Sciatic nerve (tissue), 2 donors: ENCODE results near the gene KDM5D. TPM values are rescaled to one million over a fixed set of nuclear protein-coding genes. Genes with fewer than 3 reads are reported as not detected.

Experiments
- ATAC-seq: fragments of 200-7000 bp; cut with Tn5 transposase; one replicate; pipeline ENCODE4 v1.9.1; 2020; ENCODE audit warnings: mild to moderate bottlenecking, moderate library complexity
- DNase-seq: peaks from one replicate; pipeline ENCODE4 v3.0.0-alpha.2; 2020; ENCODE audit warnings: low spot score
- intact Hi-C: fragments of 100-400 bp; cut with DNase I; formaldehyde crosslinking; loops from one replicate; pipeline ENCODE4 v1.14.2; 2022
- total RNA-seq: library from RNA; stranded (reverse); fragmentation: NEBNext Ultra II Directional; extraction: Animal tissue kit (Norgen Biotek cat#: 25700); gene quantifications from one replicate; pipeline ENCODE4 v1.2.1, GENCODE V29; 2021
- donor health status: DM: no; HTN: no; CAD: no.
- donor health status: DM: no; HTN: no; CAD: no.

Gene KDM5D
- not detected for total RNA-seq

- ATAC-seq (no peak), DNase-seq (no peak)
- intact Hi-C loops = no loop called here
Observed at GRCh38 chrY:19744381-19745378, at the start of gene KDM5D. Gene KDM5D (minus strand): TSS chrY:19744726. CDS start chrY:19744534, 192 bp downstream.

GRCh38 chrY:19768375-19768774, 23.8 kb upstream of the KDM5D start:
- no peak for ATAC-seq
- intact Hi-C loops = no loop called here
- DNase-seq = no peak

GRCh38 chrY:19743331-19743730, 1.2 kb downstream of the KDM5D start:
- ATAC-seq = no peak
- intact Hi-C loops = no loop called here
- no peak for DNase-seq

GRCh38 chrY:19742153-19742552, 2.4 kb downstream of the KDM5D start:
- ATAC-seq (no peak), DNase-seq (no peak)
- intact Hi-C loops = no loop called here

GRCh38 chrY:19734425-19734824, 10.1 kb downstream of the KDM5D start:
- intact Hi-C loops = no loop called here
- ATAC-seq = no peak
- DNase-seq = no peak

- no peak for DNase-seq
- intact Hi-C loops = no loop called here
- ATAC-seq = no peak
Observed at GRCh38 chrY:19717950-19718349, 26.6 kb downstream of the KDM5D start.

GRCh38 chrY:19717146-19717545, 27.4 kb downstream of the KDM5D start:
- no peak for DNase-seq
- no peak for ATAC-seq
- intact Hi-C loops = no loop called here

- intact Hi-C loops = no loop called here
- DNase-seq (no peak), ATAC-seq (no peak)
Observed at GRCh38 chrY:19715226-19715625, 29.3 kb downstream of the KDM5D start.

- intact Hi-C loops = no loop called here
- DNase-seq (no peak), ATAC-seq (no peak)
Observed at GRCh38 chrY:19713430-19713829, 31.1 kb downstream of the KDM5D start.

- no peak for ATAC-seq
Observed at GRCh38 chrY:19706273-19706672, 38.3 kb downstream of the KDM5D start.

GRCh38 chrY:19698495-19698894, 46.0 kb downstream of the KDM5D start:
- ATAC-seq (no peak), DNase-seq (no peak)
- intact Hi-C loops = no loop called here

More at GRCh38 chrY:19706273-19706672, 38.3 kb downstream of the KDM5D start:
- intact Hi-C loops = no loop called here
- DNase-seq = no peak

- no peak for ATAC-seq
- no peak for DNase-seq
- intact Hi-C loops = no loop called here
Observed at GRCh38 chrY:19680821-19681220, 63.7 kb downstream of the KDM5D start.
